H9 (cell line): ENCODE measurements around the gene TMEM63A. TPM values are rescaled to one million over a fixed set of nuclear protein-coding genes. Genes with fewer than 3 reads are reported as not detected.

Experiments used
- DNase-seq: peaks from one replicate; pipeline ENCODE4 v3.0.0-alpha.2; 2017
- H2AFZ ChIP-seq: one replicate; pipeline ENCODE4 v1.6.1; 2013; ENCODE audit warnings: mild to moderate bottlenecking, low read length, control low read depth, moderate library complexity
- H2AK5ac ChIP-seq: 2 replicates; pipeline ENCODE4 v1.6.1; 2013; ENCODE audit warnings: low read length, control low read depth, mixed read lengths; ENCODE audit not compliant: insufficient read length
- H2BK120ac ChIP-seq: one replicate; pipeline ENCODE4 v1.6.1; 2013; ENCODE audit warnings: low read depth, mild to moderate bottlenecking, low read length, control low read depth, inconsistent platforms; ENCODE audit not compliant: poor library complexity, severe bottlenecking
- H2BK12ac ChIP-seq: 2 replicates; pipeline ENCODE4 v1.6.1; 2013; ENCODE audit warnings: low read length, control low read depth, mixed read lengths, low read depth; ENCODE audit not compliant: insufficient read length
- H2BK15ac ChIP-seq: 2 replicates; pipeline ENCODE4 v1.6.1; 2013; ENCODE audit warnings: low read depth, low read length, control low read depth
- H2BK20ac ChIP-seq: one replicate; pipeline ENCODE4 v1.6.1; 2013; ENCODE audit warnings: low read depth, mild to moderate bottlenecking, low read length, control low read depth, inconsistent platforms; ENCODE audit not compliant: poor library complexity, severe bottlenecking
- H2BK5ac ChIP-seq: 2 replicates; pipeline ENCODE4 v1.6.1; 2013; ENCODE audit warnings: low read length, control low read depth, mixed read lengths; ENCODE audit not compliant: insufficient read length
- H3K14ac ChIP-seq: 2 replicates; pipeline ENCODE4 v1.6.1; 2013; ENCODE audit warnings: low read length, control low read depth; ENCODE audit not compliant: insufficient read depth
- H3K18ac ChIP-seq: 2 replicates; pipeline ENCODE4 v1.6.1; 2013; ENCODE audit warnings: low read depth, mild to moderate bottlenecking, mixed read lengths, low read length, control low read depth; ENCODE audit not compliant: insufficient read length
- H3K23ac ChIP-seq: 2 replicates; pipeline ENCODE4 v1.6.1; 2013; ENCODE audit warnings: low read length, control low read depth, mixed read lengths, low read depth; ENCODE audit not compliant: insufficient read length
- H3K23me2 ChIP-seq: 2 replicates; pipeline ENCODE4 v1.6.1; 2013; ENCODE audit warnings: low read depth, mild to moderate bottlenecking, mixed read lengths, low read length, control low read depth; ENCODE audit not compliant: insufficient read length, poor library complexity, severe bottlenecking
- H3K27ac ChIP-seq: 2 replicates; pipeline ENCODE4 v1.5.1; 2013; ENCODE audit warnings: low read length, control low read depth, mixed read lengths, low read depth; ENCODE audit not compliant: insufficient read length
- H3K27me3 ChIP-seq: 2 replicates; pipeline ENCODE4 v1.6.1; 2013; ENCODE audit warnings: low read length, control low read depth, inconsistent platforms; ENCODE audit not compliant: insufficient read depth
- H3K4ac ChIP-seq: 2 replicates; pipeline ENCODE4 v1.6.1; 2013; ENCODE audit warnings: low read depth, mild to moderate bottlenecking, control low read depth, inconsistent platforms, low read length, moderate library complexity
- H3K4me1 ChIP-seq: 2 replicates; pipeline ENCODE4 v1.6.1; 2013; ENCODE audit warnings: low read length, control low read depth, inconsistent platforms; ENCODE audit not compliant: insufficient read depth
- H3K4me2 ChIP-seq: 2 replicates; pipeline ENCODE4 v1.6.1; 2013; ENCODE audit warnings: low read length, control low read depth, mixed read lengths; ENCODE audit not compliant: insufficient read length, insufficient read depth
- H3K56ac ChIP-seq: 2 replicates; pipeline ENCODE4 v1.6.1; 2013; ENCODE audit warnings: low read depth, mild to moderate bottlenecking, mixed read lengths, low read length, control low read depth; ENCODE audit not compliant: insufficient read length
- H3K79me1 ChIP-seq: 2 replicates; pipeline ENCODE4 v1.6.1; 2013; ENCODE audit warnings: low read depth, mild to moderate bottlenecking, moderate library complexity, low read length, control low read depth, inconsistent platforms; ENCODE audit not compliant: insufficient read depth, poor library complexity, severe bottlenecking
- H3K79me2 ChIP-seq: 2 replicates; pipeline ENCODE4 v1.6.1; 2013; ENCODE audit warnings: low read length, control low read depth, inconsistent platforms; ENCODE audit not compliant: insufficient read depth
- H3K9ac ChIP-seq: 2 replicates; pipeline ENCODE4 v1.6.1; 2013; ENCODE audit warnings: low read length, control low read depth, mixed read lengths; ENCODE audit not compliant: insufficient read length; ENCODE audit errors: extremely low read depth
- H3K9me3 ChIP-seq: one replicate; pipeline ENCODE4 v1.6.1; 2013; ENCODE audit warnings: low read depth, low read length, inconsistent platforms; ENCODE audit not compliant: control insufficient read depth
- H3T11ph ChIP-seq: one replicate; pipeline ENCODE4 v1.6.1; 2013; ENCODE audit warnings: mild to moderate bottlenecking, low read length, control low read depth, inconsistent platforms
- H4K20me1 ChIP-seq: one replicate; pipeline ENCODE4 v1.6.1; 2013; ENCODE audit not compliant: control insufficient read depth, insufficient read length, insufficient read depth
- H4K5ac ChIP-seq: 2 replicates; pipeline ENCODE4 v1.6.1; 2013; ENCODE audit warnings: low read depth, mild to moderate bottlenecking, mixed read lengths, low read length, control low read depth; ENCODE audit not compliant: insufficient read length
- H4K8ac ChIP-seq: replicated peaks from 2 replicates; pipeline ENCODE4 v1.6.1; 2013; ENCODE audit warnings: low read length, control low read depth, mixed read lengths, low read depth; ENCODE audit not compliant: insufficient read length
- H4K91ac ChIP-seq: 2 replicates; pipeline ENCODE4 v1.6.1; 2013; ENCODE audit warnings: low read depth, mild to moderate bottlenecking, moderate library complexity, mixed read lengths, low read length, control low read depth; ENCODE audit not compliant: insufficient read length
- H3K27ac Mint-ChIP-seq, 3 experiments: 2 replicates in 2 of 3; 3 replicates in 1 of 3; pipeline ENCODE4 v1.8.0; 2020 to 2021; ENCODE audit warnings: mixed read lengths in 3 of 3, mild to moderate bottlenecking in 1 of 3, moderate library complexity in 1 of 3
- H3K27me3 Mint-ChIP-seq: 2 replicates; pipeline ENCODE4 v1.8.0; 2021; ENCODE audit warnings: low read depth, mild to moderate bottlenecking, moderate library complexity, mixed read lengths
- H3K36me3 Mint-ChIP-seq, 3 experiments: 2 replicates in 2 of 3; 3 replicates in 1 of 3; pipeline ENCODE4 v1.8.0; 2020 to 2021; ENCODE audit warnings: low read depth in 3 of 3, mixed read lengths in 3 of 3; ENCODE audit not compliant: insufficient read depth in 1 of 3
- H3K4me1 Mint-ChIP-seq, 2 experiments: 2 replicates each; pipeline ENCODE4 v1.8.0; 2020; ENCODE audit warnings: mixed read lengths in 2 of 2
- H3K4me3 Mint-ChIP-seq, 2 experiments: 2 replicates in 1 of 2; 3 replicates in 1 of 2; pipeline ENCODE4 v1.8.0; 2020 to 2021; ENCODE audit warnings: mild to moderate bottlenecking in 2 of 2, mixed read lengths in 2 of 2, moderate library complexity in 1 of 2
- H3K9me3 Mint-ChIP-seq, 2 experiments: 2 replicates in 1 of 2; 3 replicates in 1 of 2; pipeline ENCODE4 v1.8.0; 2020; ENCODE audit warnings: mild to moderate bottlenecking in 2 of 2, mixed read lengths in 2 of 2, moderate library complexity in 1 of 2
- CTCF ChIP-seq: fragments of 200-600 bp; sonication (generic); conservative IDR thresholded peaks from 3 replicates; pipeline ENCODE4 v1.8.0; 2021; ENCODE audit warnings: antibody characterized with exemption, mild to moderate bottlenecking
- WGBS: extraction: QIAGEN DNeasy Blood & Tissue Kit; methylation state at CpG from one replicate; pipeline ENCODE4 v1.1.7; 2013; ENCODE audit warnings: missing lambda C conversion rate, low lambda C conversion rate, mixed read lengths; ENCODE audit not compliant: insufficient read length; ENCODE audit errors: extremely low coverage; 5-methylcytosine and 5-hydroxymethylcytosine counted together
- long read RNA-seq: library from polyadenylated mRNA; unstranded; transcript quantifications from one replicate; pipeline ENCODE4 v2.0.0, GENCODE V29; 2020
- total RNA-seq: library from RNA; stranded (reverse); gene quantifications from 2 replicates; pipeline ENCODE4 v1.2.1, GENCODE V29; 2021

The TMEM63A gene
- 75.7 and 80.7 TPM in 2 replicates for total RNA-seq
- long read RNA-seq, full-length matches to known transcripts, result 46 of 137 reads
- long read RNA-seq, partial matches to known transcripts, result 38 of 137 reads
- long read RNA-seq, other reads (novel, unspliced or antisense), result 53 of 137 reads

- H2BK20ac ChIP-seq, result no peak within 1 kb of the TSS
- H3K14ac ChIP-seq, result peak within 1 kb of the TSS; percentile 78
- no peak within 1 kb of the TSS for H2AFZ ChIP-seq
- H3K23ac ChIP-seq, result no peak within 1 kb of the TSS
- H2BK120ac ChIP-seq, result no peak within 1 kb of the TSS
- Mint-ChIP-seq H3K27me3 (peaks cover 2% of the 10 kb centered on the region; the same call in 1 of the 2 replicates), H3K4me1 (peaks cover 37 to 50% of the 10 kb centered on the region in 2 experiments), H3K27ac (peak within 1 kb of the TSS in 2 of 3 experiments; percentile 91; a peak in 4 of 7 replicates), H3K4me3 (peak within 1 kb of the TSS; percentile 78 to 88), H3K36me3 (peaks cover 7 to 27% (median 9%) of the 10 kb centered on the region in 3 experiments; a peak in 5 of 7 replicates), H3K9me3 (no peaks in the 10 kb centered on the region)
- no peak within 1 kb of the TSS for H3K56ac ChIP-seq
- H2BK12ac ChIP-seq, result no peak within 1 kb of the TSS
- no peak within 1 kb of the TSS; the same call in 1 of the 2 replicates for H2BK15ac ChIP-seq
- peak; percentile 91 for DNase-seq
- H3K9me3 ChIP-seq, result no peaks in the 10 kb centered on the region
- H3K79me2 ChIP-seq, result peaks cover 9% of the 10 kb centered on the region; the same call in 1 of the 2 replicates
- peak within 1 kb of the TSS; percentile 33 for H4K91ac ChIP-seq
- no peaks in the 10 kb centered on the region for H3K79me1 ChIP-seq
- peak within 1 kb of the TSS; percentile 25 for H4K5ac ChIP-seq
- WGBS, result no CpG with 5 or more reads among the region's 64 CpGs
- no peak within 1 kb of the TSS for H3T11ph ChIP-seq
- TF ChIP-seq CTCF, result peak; percentile 38
- peak within 1 kb of the TSS; percentile 85 for H3K18ac ChIP-seq
- H3K4me2 ChIP-seq, result peak within 1 kb of the TSS; percentile 83
- no peak within 1 kb of the TSS for H4K8ac ChIP-seq
- H3K27ac ChIP-seq, result no peak within 1 kb of the TSS
- H2BK5ac ChIP-seq, result no peak within 1 kb of the TSS
- H4K20me1 ChIP-seq, result no peaks in the 10 kb centered on the region
- peaks cover 12% of the 10 kb centered on the region; the same call in 1 of the 2 replicates for H3K4me1 ChIP-seq
- H3K27me3 ChIP-seq, result no peaks in the 10 kb centered on the region
- no peak within 1 kb of the TSS for H2AK5ac ChIP-seq
- H3K23me2 ChIP-seq, result peaks cover 21% of the 10 kb centered on the region
- H3K4ac ChIP-seq, result peak within 1 kb of the TSS; percentile 37; the same call in 1 of the 2 replicates
- H3K9ac ChIP-seq, result peak within 1 kb of the TSS; percentile 78
Measured at GRCh38 chr1:225881959-225882693, at the start of gene TMEM63A. Gene TMEM63A, minus strand, starts transcription at chr1:225882380. Its CDS starts 4,800 bp downstream, at chr1:225877580.
